ENCODE measurements around the gene PRRC2B. TPM values are rescaled to one million over a fixed set of nuclear protein-coding genes. Genes with fewer than 3 reads are reported as not detected.
"Not testable (repeated sequence)": the region's sequence is repeated elsewhere in the genome, so short reads cannot be mapped to it uniquely, and the experiment has no call there.

The PRRC2B gene
- total RNA-seq, 3 donors from 2014 or later, result 89.7 to 102 (median 92.2) TPM

GRCh38 chr9:131496844-131497405 lies 103.0 kb downstream of the PRRC2B start:
- DNase-seq (no peak), ATAC-seq (no peak)
- no peaks in the 10 kb centered on the region for H3K9me3 Mint-ChIP-seq
- H3K27me3 Mint-ChIP-seq (ENCODE audit: low read depth), result no peaks in the 10 kb centered on the region
- peaks cover 42% of the 10 kb centered on the region for H3K4me1 Mint-ChIP-seq (ENCODE audit: low read depth)
- H3K4me3 Mint-ChIP-seq, result no peak overlapping the region
- peaks cover 37% of the 10 kb centered on the region for H3K36me3 Mint-ChIP-seq (ENCODE audit: insufficient read depth)

DNA sequence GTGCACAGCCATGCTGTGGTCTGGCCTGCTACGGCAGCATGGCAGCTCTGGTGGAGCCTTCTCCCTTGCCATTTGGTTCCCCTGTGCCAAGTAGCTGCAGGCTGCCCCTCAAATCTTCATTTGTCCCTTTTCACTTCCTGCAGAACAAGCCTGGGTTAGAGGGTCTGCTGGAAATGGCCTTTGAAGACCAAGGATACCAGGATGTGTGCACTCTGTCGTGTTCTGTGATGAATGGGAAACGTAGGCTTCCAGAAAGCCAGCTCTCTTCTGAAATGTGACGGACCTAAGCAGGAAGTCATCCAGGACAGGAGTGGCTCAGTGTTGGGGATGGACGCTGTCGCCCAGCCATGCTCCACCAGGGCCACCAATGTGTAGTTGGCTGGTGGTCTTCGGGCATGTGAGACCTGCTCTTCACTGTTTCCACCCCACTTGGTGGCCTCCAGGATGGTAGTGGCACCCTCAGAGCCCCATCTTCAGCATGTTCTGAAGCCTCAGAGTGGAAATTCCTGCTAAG lies 105.4 kb downstream of the PRRC2B start:
- no peaks in the 10 kb centered on the region for H3K27me3 Mint-ChIP-seq (ENCODE audit: low read depth)
- peaks cover 53% of the 10 kb centered on the region for H3K4me1 Mint-ChIP-seq (ENCODE audit: low read depth)
- DNase-seq (no peak), ATAC-seq (no peak)
- peaks cover 21% of the 10 kb centered on the region for H3K36me3 Mint-ChIP-seq (ENCODE audit: insufficient read depth)
- no peaks in the 10 kb centered on the region for H3K9me3 Mint-ChIP-seq
- H3K4me3 Mint-ChIP-seq, result no peak overlapping the region

- H3K9me3 Mint-ChIP-seq, result no peaks in the 10 kb centered on the region
- peaks cover 59% of the 10 kb centered on the region for H3K4me1 Mint-ChIP-seq (ENCODE audit: low read depth)
- peak; percentile 54 to 59 for ATAC-seq
- peaks cover 18% of the 10 kb centered on the region for H3K36me3 Mint-ChIP-seq (ENCODE audit: insufficient read depth)
- peak; percentile 58 for DNase-seq
- H3K4me3 Mint-ChIP-seq, result peak overlapping the region; percentile 94
- no peaks in the 10 kb centered on the region for H3K27me3 Mint-ChIP-seq (ENCODE audit: low read depth)
Observed at GRCh38 chr9:131500377-131500776, 106.5 kb downstream of the PRRC2B start.

DNA sequence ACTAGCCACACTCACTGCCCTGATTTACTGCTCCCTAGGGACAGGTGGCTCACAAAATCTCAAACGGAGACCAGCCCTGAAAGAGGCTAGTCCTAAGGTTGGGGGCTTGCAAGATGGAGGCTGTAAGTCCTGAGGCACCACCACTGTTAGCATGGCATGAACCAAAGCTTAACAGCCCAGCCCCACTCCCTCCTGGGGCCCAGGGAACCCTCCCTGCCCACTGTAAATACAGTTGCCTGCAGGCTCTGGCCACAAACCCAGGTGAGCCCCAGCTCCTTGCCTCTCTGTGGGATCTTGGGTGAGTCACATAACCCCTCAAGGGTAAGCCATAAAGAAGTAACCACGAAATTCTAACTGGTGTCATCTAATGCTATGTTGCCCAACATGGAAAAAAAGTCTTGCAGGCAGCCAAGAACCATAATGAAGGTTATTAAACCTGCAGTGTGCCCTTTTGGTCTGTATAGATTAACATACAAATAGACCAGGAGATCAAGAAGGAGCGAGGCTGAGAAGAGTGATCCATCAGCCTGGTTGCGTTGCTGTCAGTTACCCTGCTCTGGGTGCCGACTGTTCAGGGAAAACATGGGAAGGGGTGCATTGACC lies 107.2 kb downstream of the PRRC2B start:
- no peaks in the 10 kb centered on the region for H3K27me3 Mint-ChIP-seq (ENCODE audit: low read depth)
- H3K4me1 Mint-ChIP-seq (ENCODE audit: low read depth), result peaks cover 62% of the 10 kb centered on the region

GRCh38 chr9:131502781-131503625 lies 109.1 kb downstream of the PRRC2B start, which contains the start of gene POMT1:
Gene POMT1, plus strand, starts transcription at chr9:131502918. Its CDS starts 1,301 bp downstream, at chr9:131504219.
- peaks cover 14% of the 10 kb centered on the region for H3K36me3 Mint-ChIP-seq (ENCODE audit: insufficient read depth)
- peak; percentile 84 for DNase-seq
- H3K9me3 Mint-ChIP-seq, result no peaks in the 10 kb centered on the region
- no peaks in the 10 kb centered on the region for H3K27me3 Mint-ChIP-seq (ENCODE audit: low read depth)
- ATAC-seq, result peak; percentile 57
- peaks cover 58% of the 10 kb centered on the region for H3K4me1 Mint-ChIP-seq (ENCODE audit: low read depth)
- H3K4me3 Mint-ChIP-seq, result peak within 1 kb of the TSS; percentile 94

More for the DNA sequence above, 107.2 kb downstream of the PRRC2B start:
- H3K9me3 Mint-ChIP-seq, result no peaks in the 10 kb centered on the region
- DNase-seq, result peak; percentile 41
- H3K36me3 Mint-ChIP-seq (ENCODE audit: insufficient read depth), result peaks cover 18% of the 10 kb centered on the region
- ATAC-seq, result peak; percentile 42 to 46
- H3K4me3 Mint-ChIP-seq, result peak overlapping the region; percentile 94

- no peaks in the 10 kb centered on the region for H3K27me3 Mint-ChIP-seq (ENCODE audit: low read depth)
- peak; percentile 54 for DNase-seq
- H3K4me3 Mint-ChIP-seq, result peak overlapping the region; percentile 94
- no peaks in the 10 kb centered on the region for H3K9me3 Mint-ChIP-seq
- H3K36me3 Mint-ChIP-seq (ENCODE audit: insufficient read depth), result peaks cover 13% of the 10 kb centered on the region
- ATAC-seq, result peak; percentile 66 to 72
- H3K4me1 Mint-ChIP-seq (ENCODE audit: low read depth), result peaks cover 51% of the 10 kb centered on the region
Observed at GRCh38 chr9:131503626-131504465, 110.0 kb downstream of the PRRC2B start.

- H3K36me3 Mint-ChIP-seq (ENCODE audit: insufficient read depth), result peaks cover 12% of the 10 kb centered on the region
- H3K4me1 Mint-ChIP-seq (ENCODE audit: low read depth), result peaks cover 39% of the 10 kb centered on the region
- ATAC-seq (no peak), DNase-seq (no peak)
- no peaks in the 10 kb centered on the region for H3K27me3 Mint-ChIP-seq (ENCODE audit: low read depth)
- no peaks in the 10 kb centered on the region for H3K9me3 Mint-ChIP-seq
- H3K4me3 Mint-ChIP-seq, result no peak overlapping the region
Observed at GRCh38 chr9:131505012-131505411, 111.1 kb downstream of the PRRC2B start.

GRCh38 chr9:131511416-131511815 lies 117.5 kb downstream of the PRRC2B start:
- Mint-ChIP-seq H3K27me3 (ENCODE audit: low read depth) (no peaks in the 10 kb centered on the region), H3K4me3 (no peak overlapping the region), H3K36me3 (ENCODE audit: insufficient read depth) (peaks cover 19% of the 10 kb centered on the region), H3K9me3 (no peaks in the 10 kb centered on the region), H3K4me1 (ENCODE audit: low read depth) (no peaks in the 10 kb centered on the region)
- ATAC-seq, result no peak
- DNase-seq, result no peak

GRCh38 chr9:131511880-131512279 lies 118.0 kb downstream of the PRRC2B start:
- no peak for ATAC-seq
- DNase-seq, result no peak
- Mint-ChIP-seq H3K27me3 (ENCODE audit: low read depth) (no peaks in the 10 kb centered on the region), H3K9me3 (no peaks in the 10 kb centered on the region), H3K4me1 (ENCODE audit: low read depth) (no peaks in the 10 kb centered on the region), H3K4me3 (no peak overlapping the region), H3K36me3 (ENCODE audit: insufficient read depth) (peaks cover 18% of the 10 kb centered on the region)

- DNase-seq (no peak), ATAC-seq (no peak)
- H3K4me3 Mint-ChIP-seq, result no peak overlapping the region
- H3K36me3 Mint-ChIP-seq (ENCODE audit: insufficient read depth), result peaks cover 23% of the 10 kb centered on the region
- H3K9me3 Mint-ChIP-seq, result no peaks in the 10 kb centered on the region
- no peaks in the 10 kb centered on the region for H3K27me3 Mint-ChIP-seq (ENCODE audit: low read depth)
- no peaks in the 10 kb centered on the region for H3K4me1 Mint-ChIP-seq (ENCODE audit: low read depth)
Observed at GRCh38 chr9:131513177-131513576, 119.3 kb downstream of the PRRC2B start.

DNA sequence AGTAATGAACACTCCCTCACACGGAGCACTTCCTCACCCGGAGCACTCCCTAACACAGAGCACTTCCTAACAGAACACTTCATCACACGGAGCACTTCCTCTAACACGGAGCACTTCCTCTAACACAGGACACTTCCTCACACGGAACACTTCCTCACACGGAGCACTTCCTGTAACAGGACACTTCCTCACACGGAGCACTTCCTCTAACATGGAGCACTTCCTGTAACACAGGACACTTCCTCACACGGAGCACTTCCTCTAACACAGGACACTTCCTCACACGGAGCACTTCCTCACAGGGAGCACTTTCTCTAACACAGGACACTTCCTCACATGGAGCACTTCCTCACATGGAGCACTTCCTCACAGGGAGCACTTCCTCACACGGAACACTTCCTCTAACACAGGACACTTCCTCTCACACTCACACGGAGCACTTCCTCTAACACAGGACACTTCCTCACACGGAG lies 121.7 kb downstream of the PRRC2B start:
- not testable (repeated sequence) for H3K4me1 Mint-ChIP-seq (ENCODE audit: low read depth); DNase-seq; H3K9me3 Mint-ChIP-seq; H3K4me3 Mint-ChIP-seq; H3K27me3 Mint-ChIP-seq (ENCODE audit: low read depth); ATAC-seq
- H3K36me3 Mint-ChIP-seq (ENCODE audit: insufficient read depth), result peaks cover 23% of the 10 kb centered on the region

GRCh38 chr9:131516100-131516499 lies 122.2 kb downstream of the PRRC2B start:
- Mint-ChIP-seq H3K4me1 (ENCODE audit: low read depth) (no peaks in the 10 kb centered on the region), H3K27me3 (ENCODE audit: low read depth) (no peaks in the 10 kb centered on the region), H3K9me3 (no peaks in the 10 kb centered on the region), H3K4me3 (no peak overlapping the region), H3K36me3 (ENCODE audit: insufficient read depth) (peaks cover 20% of the 10 kb centered on the region)
- ATAC-seq (no peak), DNase-seq (no peak)

GRCh38 chr9:131516930-131517329 lies 123.0 kb downstream of the PRRC2B start:
- Mint-ChIP-seq H3K4me3 (no peak overlapping the region), H3K36me3 (ENCODE audit: insufficient read depth) (peaks cover 21% of the 10 kb centered on the region), H3K27me3 (ENCODE audit: low read depth) (no peaks in the 10 kb centered on the region), H3K4me1 (ENCODE audit: low read depth) (no peaks in the 10 kb centered on the region), H3K9me3 (no peaks in the 10 kb centered on the region)
- no peak for DNase-seq
- no peak for ATAC-seq

All from activated T-cell treated with anti-CD3 and anti-CD28 coated beads, Interleukin-2, amount 50 U/mL, for 4 hours (primary cell).